SK-N-SH (cell line): Measurements from ENCODE around the gene NOD1.

Source experiments
- CHD2 ChIP-seq: fragments of 150-350 bp; IDR thresholded peaks from 2 replicates; pipeline ENCODE4 v1.6.1; 2018; ENCODE audit warnings: low read length; ENCODE audit not compliant: partially characterized antibody
- CTCF ChIP-seq: fragments of 200-600 bp; sonication (generic); IDR thresholded peaks from 2 replicates; pipeline ENCODE4 v1.6.1; 2017; ENCODE audit warnings: antibody characterized with exemption, mild to moderate bottlenecking, moderate library complexity
- EP300 ChIP-seq, 2 experiments: IDR thresholded peaks; 2 replicates each; pipeline versions ENCODE4 v1.4.0 to v1.6.1; 2012; ENCODE audit warnings: borderline replicate concordance in 1 of 2, low read depth in 1 of 2, low read length in 1 of 2
- PBX3 ChIP-seq: IDR thresholded peaks from 2 replicates; pipeline ENCODE4; 2012
- POLR2AphosphoS5 ChIP-seq: IDR thresholded peaks from 2 replicates; pipeline ENCODE4 v1.6.1; 2012; ENCODE audit warnings: low read depth, low read length
- RAD21 ChIP-seq: IDR thresholded peaks from 2 replicates; pipeline ENCODE4 v1.6.1; 2012; ENCODE audit warnings: mild to moderate bottlenecking, low read length
- REST ChIP-seq: IDR thresholded peaks from 2 replicates; pipeline ENCODE4 v1.6.1; 2012; ENCODE audit warnings: mild to moderate bottlenecking, low read depth, low read length, moderate library complexity
- TCF12 ChIP-seq: IDR thresholded peaks from 2 replicates; pipeline ENCODE4 v1.4.0; 2012
- USF2 ChIP-seq: fragments of 150-350 bp; IDR thresholded peaks from 2 replicates; pipeline ENCODE4 v1.6.1; 2017; ENCODE audit warnings: antibody characterized with exemption, low read length, low read depth, borderline replicate concordance

- TF ChIP-seq EP300 (IDR thresholded peaks at IDR 0.05; ENCODE audit: borderline replicate concordance in 1 of 2, low read depth in 1 of 2, low read length in 1 of 2) (no peak), CTCF (no peak), CHD2 (no peak), PBX3 (no peak), POLR2AphosphoS5 (no peak), REST (no peak), USF2 (no peak), RAD21 (no peak), TCF12 (no peak)
Observed at GRCh38 chr7:30436046-30436445, 42.5 kb downstream of the NOD1 start.
